MCF 10A (cell line): Measurements from ENCODE around the gene IER5L. TPM values are rescaled to one million over a fixed set of nuclear protein-coding genes. Genes with fewer than 3 reads are reported as not detected.

Experiments
- BruUV-seq: library from RNA; stranded (reverse); fragments of 400-500 nt; replicated peaks from 2 replicates; lab custom pipeline; 2021; lab: Mats Ljungman, UMichigan
- CTCF ChIA-PET: fragments of 300-600 bp; sonication (Branson Sonifier 250); formaldehyde crosslinking; extraction: SDS; loops from one replicate; lab custom pipeline; 2021; ENCODE audit warnings: antibody characterized with exemption, inconsistent platforms; lab: Yijun Ruan, JAX
- POLR2A ChIA-PET: fragments of 300-600, 350-650 bp; sonication (Branson Sonifier 250); formaldehyde crosslinking; extraction: SDS; loops from one replicate; lab custom pipeline; 2020; ENCODE audit warnings: antibody characterized with exemption, inconsistent platforms; lab: Yijun Ruan, JAX
- DNase-seq: peaks from one replicate; pipeline ENCODE4 v3.0.0-alpha.2; 2018; ENCODE audit not compliant: unreplicated experiment
- H3K27ac Mint-ChIP-seq: one replicate; pipeline ENCODE4 v1.8.0; 2022; ENCODE audit warnings: mild to moderate bottlenecking, low read depth, mixed read lengths; ENCODE audit not compliant: unreplicated experiment
- H3K27me3 Mint-ChIP-seq: one replicate; pipeline ENCODE4 v1.8.0; 2022; ENCODE audit warnings: mixed read lengths; ENCODE audit not compliant: insufficient read depth, unreplicated experiment
- H3K36me3 Mint-ChIP-seq: one replicate; pipeline ENCODE4 v1.8.0; 2022; ENCODE audit warnings: mild to moderate bottlenecking, moderate library complexity, mixed read lengths; ENCODE audit not compliant: insufficient read depth, unreplicated experiment
- H3K4me1 Mint-ChIP-seq: one replicate; pipeline ENCODE4 v1.8.0; 2022; ENCODE audit warnings: mixed read lengths; ENCODE audit not compliant: insufficient read depth, unreplicated experiment
- H3K4me3 Mint-ChIP-seq: one replicate; pipeline ENCODE4 v1.8.0; 2022; ENCODE audit warnings: mild to moderate bottlenecking, moderate library complexity, mixed read lengths; ENCODE audit not compliant: unreplicated experiment
- H3K9me3 Mint-ChIP-seq: one replicate; pipeline ENCODE4 v1.8.0; 2022; ENCODE audit warnings: mixed read lengths; ENCODE audit not compliant: unreplicated experiment
- intact Hi-C: fragments of 100-400 bp; cut with micrococcal nuclease; formaldehyde crosslinking; loops from 2 replicates; pipeline ENCODE4 v1.14.1; 2022
- total RNA-seq: library from RNA; stranded (reverse); gene quantifications from 2 replicates; pipeline ENCODE4 v1.2.3, GENCODE V29; 2022
- TF ChIP-seq, protein P1 (sequence below): fragments of 200-600 bp; IDR thresholded peaks from one replicate; pipeline ENCODE4 v1.8.0; 2022; ENCODE audit warnings: antibody characterized with exemption, mild to moderate bottlenecking; ENCODE audit not compliant: unreplicated experiment

The IER5L gene
- total RNA-seq, 1 experiment from 2014 or later = 13.4 TPM

DNA sequence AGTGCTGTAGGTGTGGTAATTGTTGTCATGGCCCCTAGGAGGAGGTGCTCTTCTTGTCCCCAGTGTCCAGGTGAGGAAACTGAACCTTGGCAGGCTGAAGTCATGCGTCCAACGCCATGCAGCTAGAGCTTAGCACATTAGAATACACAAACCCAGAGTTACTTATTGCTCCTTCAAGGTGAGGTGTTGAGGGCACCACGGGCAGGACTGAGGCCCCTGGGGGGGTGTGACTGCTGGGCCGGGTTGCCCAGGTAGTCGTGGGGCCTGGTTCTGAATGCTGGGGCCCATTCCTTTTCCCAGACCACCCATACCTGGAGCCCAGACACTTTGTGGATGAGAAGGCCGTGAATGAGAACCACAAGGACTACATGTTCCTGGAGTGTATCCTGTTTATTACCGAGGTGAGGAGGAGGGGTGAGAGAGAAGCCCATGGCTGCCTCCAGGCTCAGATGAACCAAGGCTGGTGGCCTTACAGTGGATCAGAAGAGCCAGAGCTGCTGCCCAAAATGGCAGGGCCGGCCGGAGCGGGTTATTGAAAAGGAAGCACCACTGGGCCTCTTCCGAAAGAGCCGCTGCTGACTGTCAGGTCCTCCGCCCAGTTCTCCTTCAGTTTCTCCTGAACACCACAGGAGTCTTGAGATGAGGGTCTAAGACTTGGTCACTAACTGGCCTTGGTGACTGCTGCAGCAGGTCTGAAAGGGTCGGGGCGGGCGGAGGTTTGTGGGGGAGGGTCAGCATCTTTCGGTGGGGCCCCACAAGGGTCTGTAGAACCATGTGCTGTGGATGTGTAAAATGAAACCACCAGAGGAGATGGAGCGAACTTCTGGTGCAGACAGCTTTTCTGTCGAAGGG, 40.5 kb downstream of the IER5L start:
- no peak overlapping the region for H3K27ac Mint-ChIP-seq
- TF ChIP-seq, protein P1, sequence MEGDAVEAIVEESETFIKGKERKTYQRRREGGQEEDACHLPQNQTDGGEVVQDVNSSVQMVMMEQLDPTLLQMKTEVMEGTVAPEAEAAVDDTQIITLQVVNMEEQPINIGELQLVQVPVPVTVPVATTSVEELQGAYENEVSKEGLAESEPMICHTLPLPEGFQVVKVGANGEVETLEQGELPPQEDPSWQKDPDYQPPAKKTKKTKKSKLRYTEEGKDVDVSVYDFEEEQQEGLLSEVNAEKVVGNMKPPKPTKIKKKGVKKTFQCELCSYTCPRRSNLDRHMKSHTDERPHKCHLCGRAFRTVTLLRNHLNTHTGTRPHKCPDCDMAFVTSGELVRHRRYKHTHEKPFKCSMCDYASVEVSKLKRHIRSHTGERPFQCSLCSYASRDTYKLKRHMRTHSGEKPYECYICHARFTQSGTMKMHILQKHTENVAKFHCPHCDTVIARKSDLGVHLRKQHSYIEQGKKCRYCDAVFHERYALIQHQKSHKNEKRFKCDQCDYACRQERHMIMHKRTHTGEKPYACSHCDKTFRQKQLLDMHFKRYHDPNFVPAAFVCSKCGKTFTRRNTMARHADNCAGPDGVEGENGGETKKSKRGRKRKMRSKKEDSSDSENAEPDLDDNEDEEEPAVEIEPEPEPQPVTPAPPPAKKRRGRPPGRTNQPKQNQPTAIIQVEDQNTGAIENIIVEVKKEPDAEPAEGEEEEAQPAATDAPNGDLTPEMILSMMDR = no peak

DNA sequence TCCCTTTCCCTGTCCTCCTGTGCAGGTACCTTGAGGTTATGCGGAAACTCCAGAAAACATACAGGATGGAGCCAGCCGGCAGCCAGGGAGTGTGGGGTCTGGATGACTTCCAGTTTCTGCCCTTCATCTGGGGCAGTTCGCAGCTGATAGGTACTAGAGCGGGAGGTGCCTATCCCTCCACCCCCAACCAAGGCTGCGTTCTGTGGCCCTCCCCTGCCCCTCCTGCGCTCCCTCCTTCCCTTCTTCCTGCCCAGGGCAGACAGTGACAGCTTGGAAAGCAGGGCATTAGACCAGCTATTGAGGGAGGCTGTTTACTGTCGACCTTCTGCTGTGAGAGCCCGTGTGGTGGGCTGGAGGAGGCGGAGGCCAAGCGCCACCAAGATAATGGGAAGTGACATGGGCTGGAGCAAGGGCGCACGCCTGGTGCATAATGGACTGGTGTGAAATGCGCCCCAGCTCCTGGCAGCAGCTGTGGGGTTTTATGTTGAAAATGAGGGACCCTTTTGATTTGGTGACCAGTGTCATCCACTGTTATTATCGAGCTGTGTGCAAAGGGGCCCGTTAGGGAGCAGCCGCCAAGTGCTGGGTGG, 41.5 kb downstream of the IER5L start:
- no TSS peak for BruUV-seq
- ChIA-PET CTCF (interaction anchor here (0.6 to 7.2 kb wide), 9 partner anchors 10 to 494 kb away, joined by 3 to 96 read pairs (median 4); partner anchors contain the start of genes C9orf50 and NTMT1), POLR2A (interaction anchor here (4.6 kb wide), 1 partner anchor 11 kb away, joined by 19 read pairs; no protein-coding TSS in a partner anchor)
- H3K4me1 Mint-ChIP-seq = peaks cover 20% of the 10 kb centered on the region
- H3K4me3 Mint-ChIP-seq = no peak overlapping the region
- H3K36me3 Mint-ChIP-seq = peaks cover 29% of the 10 kb centered on the region
- DNase-seq = no peak
- TF ChIP-seq, protein P1 = no peak
- H3K27me3 Mint-ChIP-seq = no peaks in the 10 kb centered on the region
- intact Hi-C loops = no loop called here
- H3K9me3 Mint-ChIP-seq = no peaks in the 10 kb centered on the region
- no peak overlapping the region for H3K27ac Mint-ChIP-seq

More for the DNA sequence above, 40.5 kb downstream of the IER5L start:
- peaks cover 24% of the 10 kb centered on the region for H3K4me1 Mint-ChIP-seq
- no peaks in the 10 kb centered on the region for H3K9me3 Mint-ChIP-seq
- BruUV-seq = no TSS peak
- no peak for DNase-seq
- ChIA-PET CTCF (interaction anchor here (0.6 to 9.2 kb wide), 13 partner anchors 7 to 487 kb away, joined by 3 to 103 read pairs (median 4); partner anchors contain the start of genes C9orf50 and NTMT1), POLR2A (interaction anchor here (3.5 to 5.7 kb wide), 3 partner anchors 12 to 345 kb away, joined by 19 to 154 read pairs (median 21); partner anchors contain the start of gene IER5L)
- peaks cover 22% of the 10 kb centered on the region for H3K36me3 Mint-ChIP-seq
- no peak overlapping the region for H3K4me3 Mint-ChIP-seq
- intact Hi-C loops = loop anchor here (2.0 kb wide), 1 partner anchor 645 kb away; no protein-coding TSS in a partner anchor
- H3K27me3 Mint-ChIP-seq = no peaks in the 10 kb centered on the region

DNA sequence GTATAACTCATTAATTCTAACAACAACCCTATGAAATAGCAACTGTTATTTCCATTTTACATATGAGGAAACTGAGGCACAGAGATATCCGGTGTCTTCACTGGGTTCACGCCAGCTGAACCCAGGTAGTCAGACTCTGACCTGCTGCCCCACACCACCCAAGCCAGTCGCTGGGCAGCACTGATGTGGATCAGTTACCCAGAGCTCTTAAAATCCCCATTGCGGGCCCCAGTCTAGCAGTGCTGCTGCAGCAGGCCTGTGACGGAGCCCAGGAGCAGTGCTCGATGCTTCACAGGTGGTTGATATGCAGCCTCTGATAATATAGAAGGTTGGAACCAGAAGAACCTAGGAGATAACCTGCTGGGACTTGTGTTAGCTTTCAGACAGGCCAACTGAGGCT, 42.6 kb downstream of the IER5L start:
- no peaks in the 10 kb centered on the region for H3K9me3 Mint-ChIP-seq
- no peak overlapping the region for H3K27ac Mint-ChIP-seq
- H3K4me3 Mint-ChIP-seq = no peak overlapping the region
- ChIA-PET POLR2A (interaction anchor here (0.7 to 1.2 kb wide), 2 partner anchors 354 to 492 kb away, joined by 3 read pairs; no protein-coding TSS in a partner anchor), CTCF (interaction anchor here (0.5 to 7.2 kb wide), 7 partner anchors 10 to 629 kb away, joined by 3 to 96 read pairs (median 3); partner anchors contain the start of genes C9orf50 and NTMT1)
- peaks cover 40% of the 10 kb centered on the region for H3K36me3 Mint-ChIP-seq
- no peaks in the 10 kb centered on the region for H3K27me3 Mint-ChIP-seq
- no TSS peak for BruUV-seq
- TF ChIP-seq, protein P1 = no peak
- no peak for DNase-seq
- intact Hi-C loops = no loop called here
- peaks cover 11% of the 10 kb centered on the region for H3K4me1 Mint-ChIP-seq

DNA sequence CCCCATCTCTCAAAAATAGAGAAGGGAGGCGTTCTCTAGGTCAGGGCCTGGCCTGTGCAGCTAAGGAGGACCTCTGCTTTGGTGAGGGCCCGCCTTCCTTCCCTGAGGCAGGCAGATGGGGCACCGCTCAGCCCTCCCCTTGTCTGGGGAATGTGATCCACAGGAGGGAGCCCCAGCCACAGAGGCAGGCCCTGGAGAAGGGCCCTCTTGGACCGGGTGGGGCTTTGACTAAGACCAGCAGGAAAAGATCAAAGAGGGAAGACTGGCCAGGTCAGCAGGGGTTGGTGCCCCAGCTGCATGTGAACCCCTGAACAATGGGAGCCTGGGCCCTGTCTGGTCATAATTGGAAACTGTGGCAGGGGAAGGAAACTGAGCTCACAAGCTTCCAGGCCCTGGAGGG, 45.0 kb downstream of the IER5L start:
- ChIA-PET CTCF (interaction anchor here (0.7 to 7.2 kb wide), 5 partner anchors 10 to 1104 kb away, joined by 3 to 96 read pairs (median 28); partner anchors contain the start of genes C9orf50 and NTMT1), POLR2A (interaction anchor here (2.9 kb wide), 1 partner anchor 11 kb away, joined by 13 read pairs; no protein-coding TSS in a partner anchor)
- TF ChIP-seq, protein P1 = no peak
- no peak overlapping the region for H3K27ac Mint-ChIP-seq
- intact Hi-C loops = no loop called here
- H3K4me3 Mint-ChIP-seq = no peak overlapping the region
- H3K27me3 Mint-ChIP-seq = no peaks in the 10 kb centered on the region
- H3K36me3 Mint-ChIP-seq = peaks cover 62% of the 10 kb centered on the region
- no peaks in the 10 kb centered on the region for H3K9me3 Mint-ChIP-seq
- no TSS peak for BruUV-seq
- DNase-seq = no peak
- no peaks in the 10 kb centered on the region for H3K4me1 Mint-ChIP-seq
